Cerebellar cortex (tissue), 1 donor: Measurements from ENCODE around the gene LMF2.

Source experiments
- DNase-seq: peaks from one replicate; pipeline ENCODE4 v3.0.0-alpha.2; 2015; ENCODE audit warnings: low spot score

The LMF2 gene

GRCh38 chr22:50481440-50482106, 25.9 kb downstream of the LMF2 start, which contains the start of gene ADM2:
Gene ADM2 (plus strand): TSS chr22:50481543. CDS start chr22:50481848, 305 bp downstream.
- no peak for DNase-seq

- DNase-seq, result no peak
Observed at GRCh38 chr22:50481045-50481439, 26.5 kb downstream of the LMF2 start.

GRCh38 chr22:50479721-50480120, 27.8 kb downstream of the LMF2 start:
- no peak for DNase-seq

DNA sequence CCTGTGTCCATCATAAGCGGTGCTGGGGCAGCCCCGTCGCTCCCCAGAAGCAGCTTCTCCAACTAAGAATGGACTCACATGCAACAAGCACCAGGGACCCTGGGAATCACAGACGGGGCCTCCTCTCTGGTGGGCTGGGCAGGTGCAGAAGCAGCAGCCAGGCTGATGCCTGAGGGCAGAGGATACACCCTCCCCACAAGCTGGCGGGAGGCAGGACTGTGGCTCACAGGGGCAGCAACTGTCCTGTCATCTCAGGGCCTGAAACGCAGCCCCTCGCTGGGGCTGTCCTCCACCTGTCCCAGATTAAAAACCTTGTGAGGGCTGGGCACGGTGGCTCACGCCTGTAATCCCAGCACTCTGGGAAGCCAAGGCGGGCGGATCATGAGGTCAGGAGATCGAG, 29.6 kb downstream of the LMF2 start:
- no peak for DNase-seq

DNA sequence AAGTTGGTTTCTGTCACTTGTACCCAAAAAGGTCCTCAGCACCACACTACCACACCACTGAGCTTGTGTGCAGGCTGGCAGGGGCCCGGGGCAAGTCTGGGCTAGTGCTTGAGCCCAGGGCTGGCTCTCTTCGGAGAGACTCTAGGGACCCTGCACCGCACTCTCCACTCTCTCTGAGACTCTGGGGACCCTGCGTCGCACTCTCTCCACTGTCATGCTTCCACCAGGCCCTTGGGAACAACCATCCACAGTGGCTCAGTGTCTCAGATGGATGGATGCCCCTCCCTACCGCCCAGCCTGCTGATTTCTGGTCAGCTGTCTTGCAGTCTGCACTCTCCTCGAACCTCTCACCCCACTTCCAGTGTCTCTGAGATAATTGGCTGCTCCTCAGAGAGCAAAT, 30.6 kb downstream of the LMF2 start:
- DNase-seq, result no peak

GRCh38 chr22:50475652-50476002, 31.9 kb downstream of the LMF2 start:
- no peak for DNase-seq

DNA sequence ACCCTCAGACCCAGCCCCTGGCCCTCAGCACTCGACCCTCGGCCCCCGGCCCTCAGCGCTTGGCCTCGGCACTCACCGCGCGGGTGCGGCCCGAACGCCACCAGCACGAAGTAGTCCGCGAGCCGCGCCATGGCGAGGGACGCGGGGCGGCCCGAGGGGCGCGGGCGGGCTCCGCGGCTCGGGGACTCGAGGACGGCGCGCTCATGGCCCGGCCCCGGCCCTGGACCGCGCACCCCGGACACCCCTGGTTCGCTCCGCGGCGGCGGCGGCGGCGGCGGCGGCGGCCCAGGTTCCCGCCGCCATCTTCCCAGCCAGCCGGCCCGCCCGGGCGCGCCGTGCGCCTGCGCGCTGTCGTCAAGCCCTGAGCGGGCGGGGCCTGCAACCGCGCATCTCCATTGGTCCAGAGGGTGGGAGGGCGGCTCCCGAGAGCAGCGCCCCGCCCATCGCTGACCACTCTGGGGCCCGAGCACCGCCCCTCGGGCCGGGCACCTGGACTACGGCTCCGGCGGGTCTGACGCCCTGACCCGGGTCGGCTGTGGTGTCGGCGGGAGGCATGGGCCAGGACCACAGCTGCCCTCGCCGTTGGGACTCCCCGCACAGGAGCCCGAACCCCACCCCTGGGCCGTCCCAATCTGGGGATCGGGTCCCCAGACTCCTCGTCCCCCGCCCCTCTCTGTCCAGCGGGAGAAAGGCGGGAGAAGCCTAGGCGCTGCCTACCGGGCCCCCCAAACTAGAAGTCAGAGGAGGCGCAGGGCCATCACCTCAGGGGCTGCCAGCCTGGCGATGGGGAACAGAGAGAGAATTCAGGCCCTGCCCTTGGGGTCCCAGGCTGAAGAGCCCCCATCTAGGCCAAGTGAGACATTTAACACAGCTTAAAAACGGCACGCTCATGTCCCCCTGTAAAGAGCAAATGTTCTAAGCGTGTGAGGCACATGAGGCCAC, 32.5 kb downstream of the LMF2 start, which contains the start of gene SBF1:
SBF1 (minus strand) TSS at position 326 of the 942 bp plus-strand sequence; CDS start at position 131, 195 bp downstream.
- peak; percentile 92 for DNase-seq

DNA sequence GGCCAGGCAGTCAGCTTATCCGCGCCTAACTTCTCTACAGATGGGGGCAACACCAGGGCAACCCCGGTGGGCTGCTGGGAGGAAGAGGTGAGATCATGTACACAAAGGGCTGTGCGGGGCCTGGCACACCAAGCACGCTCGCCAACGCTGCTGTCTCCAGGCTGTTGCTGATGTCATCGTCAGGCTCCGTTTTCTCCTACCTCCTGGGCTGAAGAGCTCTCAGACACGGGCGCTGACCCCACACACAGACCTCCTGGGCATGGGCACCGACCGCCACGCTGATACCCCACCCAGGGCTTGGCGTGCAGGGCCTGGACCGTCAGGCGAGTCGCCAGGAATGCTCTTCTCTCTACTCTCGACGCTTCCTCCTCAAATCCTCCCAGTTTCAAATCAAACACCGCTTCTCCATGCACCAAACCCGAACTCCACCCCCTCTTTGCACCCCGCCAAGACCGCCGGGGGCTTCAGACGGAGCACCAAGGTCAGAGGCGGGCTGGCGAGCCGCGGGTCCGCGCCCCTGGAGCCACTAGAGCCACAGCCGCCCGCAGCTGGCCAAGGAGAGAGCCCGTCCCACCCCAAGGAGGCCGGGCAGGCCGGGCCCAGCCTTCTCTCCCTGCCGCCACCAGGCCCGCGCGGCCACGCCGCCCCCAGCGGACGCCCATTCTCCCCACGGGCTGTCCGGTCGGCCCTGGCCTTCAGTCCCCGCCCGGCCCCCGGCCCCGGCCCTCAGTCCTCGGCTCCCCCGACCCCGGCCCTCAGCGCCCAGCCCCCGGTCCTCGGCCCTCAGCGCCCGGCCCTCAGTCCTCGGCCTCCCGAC, 33.4 kb downstream of the LMF2 start:
- DNase-seq, result no peak

- peak; percentile 29 for DNase-seq
Observed at GRCh38 chr22:50473088-50473487, 34.4 kb downstream of the LMF2 start.

- DNase-seq, result no peak
Observed at GRCh38 chr22:50471962-50472361, 35.5 kb downstream of the LMF2 start.

- DNase-seq, result peak; percentile 72
Observed at GRCh38 chr22:50471197-50471847, 36.2 kb downstream of the LMF2 start.

DNA sequence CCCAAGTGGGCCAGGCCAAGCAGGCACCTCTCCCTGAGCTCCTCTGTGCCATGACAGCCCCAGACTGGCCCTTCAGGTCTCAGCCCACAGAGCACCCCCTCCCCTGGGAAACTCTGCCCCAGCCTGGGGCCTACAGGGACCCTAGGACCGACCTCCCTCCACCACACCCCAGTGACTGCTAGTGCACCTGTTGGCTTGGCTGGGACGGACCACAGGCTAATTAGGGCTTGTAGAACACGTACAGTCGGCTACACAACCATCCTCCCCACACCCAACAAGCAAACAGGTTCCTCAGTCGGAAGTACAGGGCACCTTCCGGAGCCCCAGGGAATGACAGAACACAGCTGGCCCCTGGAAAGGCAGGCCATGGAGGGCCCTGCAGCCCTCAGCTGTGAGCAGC, 37.0 kb downstream of the LMF2 start:
- DNase-seq, result no peak

DNA sequence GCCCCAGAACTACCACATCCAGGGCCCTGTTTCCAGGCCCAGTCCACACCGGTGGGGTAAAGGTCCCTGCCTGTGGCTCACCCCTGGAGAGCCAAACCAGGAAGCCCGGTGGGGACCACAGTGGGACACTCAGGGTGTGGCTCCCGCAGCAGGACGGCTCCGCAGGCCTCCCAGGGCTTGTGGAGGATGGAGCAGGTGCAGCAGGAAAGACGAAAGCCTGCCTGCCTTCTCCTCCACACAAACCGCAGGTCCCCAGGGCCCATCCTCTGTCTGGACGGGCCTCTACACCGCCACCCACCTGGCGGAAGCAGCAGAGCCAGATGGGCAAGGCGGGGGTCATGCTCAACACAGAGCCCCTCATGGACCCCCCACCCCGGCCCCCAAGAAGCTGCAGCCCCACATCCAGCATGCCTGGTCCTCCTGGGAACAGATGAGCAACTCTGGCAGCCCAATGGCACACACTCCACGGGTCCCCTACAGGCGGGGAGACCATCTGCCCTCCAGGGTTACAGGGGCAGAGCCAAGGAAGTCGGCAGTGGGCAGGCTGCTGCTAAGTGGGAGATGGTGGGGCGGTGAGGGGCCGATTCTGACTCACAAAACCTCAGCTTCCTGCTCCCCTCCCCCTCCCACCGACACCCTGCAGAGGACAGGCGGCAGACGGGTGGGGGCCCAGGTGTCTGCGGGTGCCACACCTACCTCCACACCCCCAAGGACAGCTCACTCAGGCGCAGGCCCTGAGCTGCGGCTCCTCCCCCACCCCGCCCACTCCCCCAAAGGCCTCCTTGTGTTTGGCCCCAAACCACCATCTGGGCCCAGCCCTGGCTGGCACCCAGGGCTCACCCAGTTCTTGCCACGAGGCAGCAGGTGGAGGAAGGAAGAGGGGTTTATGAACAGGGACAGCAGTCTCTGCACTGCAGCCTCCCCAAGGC, 37.9 kb downstream of the LMF2 start:
- peak; percentile 51 for DNase-seq

DNA sequence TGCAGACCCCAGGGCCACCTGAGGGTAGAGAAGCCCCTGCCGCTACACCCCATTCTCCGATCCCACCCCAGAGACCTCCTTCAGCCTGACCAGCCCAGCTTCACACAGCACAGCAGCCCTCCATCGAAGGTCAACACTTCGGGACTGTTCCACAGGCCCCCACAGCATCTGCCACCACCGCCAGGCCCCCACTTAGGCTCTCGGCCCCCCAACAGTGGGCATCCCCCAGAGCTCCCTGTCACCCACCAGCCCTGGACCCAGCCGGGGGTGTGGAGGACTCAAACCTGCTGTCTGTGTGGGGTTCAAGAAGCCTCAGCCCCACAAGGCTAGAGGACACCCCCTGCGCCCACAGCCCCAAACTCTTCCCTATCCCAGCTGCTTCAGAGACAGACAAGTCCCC, 38.9 kb downstream of the LMF2 start:
- DNase-seq, result no peak

DNA sequence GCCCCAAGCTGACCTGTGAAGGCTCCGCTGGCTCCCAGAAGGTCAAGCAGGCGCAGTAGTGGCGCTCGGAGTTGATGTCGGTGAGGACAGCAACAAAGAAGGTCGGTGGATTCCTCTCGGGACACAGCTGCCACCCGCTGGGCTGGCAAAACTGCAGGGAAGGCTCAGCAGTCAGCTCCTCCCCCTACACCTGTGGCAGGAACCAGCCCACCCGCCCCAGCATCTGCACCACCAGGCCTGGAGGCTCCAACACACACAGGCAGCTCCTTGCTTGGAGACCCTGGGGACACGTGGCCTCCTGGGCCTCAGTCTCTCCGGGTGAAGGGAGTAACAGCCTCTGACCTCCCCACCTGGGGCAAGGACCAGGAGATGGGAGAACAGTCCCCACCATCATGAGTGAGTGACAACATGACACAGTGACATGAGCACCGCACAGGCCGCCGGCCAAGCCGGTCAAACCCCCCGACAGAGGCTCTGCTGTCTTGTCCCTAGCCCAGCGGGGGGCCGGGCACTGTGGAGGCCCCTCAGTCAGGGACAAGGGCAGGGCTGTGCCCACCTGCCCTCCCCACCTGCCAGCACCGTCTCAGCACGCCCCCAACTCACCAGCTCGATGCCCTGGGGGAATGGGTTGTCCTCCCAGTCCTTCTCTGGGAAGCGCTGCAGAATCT, 39.6 kb downstream of the LMF2 start:
- no peak for DNase-seq

DNA sequence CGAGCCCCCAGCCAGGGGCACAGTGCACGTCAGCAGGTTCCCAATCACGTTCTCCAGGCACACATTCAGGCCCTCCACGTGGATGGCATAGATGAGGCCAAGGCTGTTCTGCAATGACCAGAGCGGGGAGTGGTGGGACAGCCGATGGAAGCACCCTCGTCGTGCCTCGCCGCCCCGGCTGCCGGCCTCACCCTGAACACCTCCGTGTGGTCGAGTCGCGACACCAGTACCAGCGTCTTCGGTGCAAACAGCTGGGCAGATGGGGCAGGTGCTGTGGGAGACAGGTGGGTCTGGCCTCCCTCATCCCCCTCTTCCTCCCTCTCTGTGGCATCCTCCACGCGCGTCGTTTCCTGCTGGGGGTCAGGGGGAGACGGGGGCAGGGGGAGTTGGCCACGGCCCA, 40.2 kb downstream of the LMF2 start:
- no peak for DNase-seq

- no peak for DNase-seq
Observed at GRCh38 chr22:50465066-50465930, 42.2 kb downstream of the LMF2 start.

- no peak for DNase-seq
Observed at GRCh38 chr22:50464451-50464850, 43.1 kb downstream of the LMF2 start.
